Neural progenitor cell (in vitro differentiated cells): ENCODE data around the gene ST8SIA5. TPM values are rescaled to one million over a fixed set of nuclear protein-coding genes. Genes with fewer than 3 reads are reported as not detected.

Experiments used
- DNase-seq: peaks from one replicate; pipeline ENCODE4 v3.0.0-alpha.2; 2016; ENCODE audit warnings: low spot score
- H2AFZ ChIP-seq: fragments of 200-600 bp; sonication (generic); replicated peaks from 2 replicates; pipeline ENCODE4 v1.6.1; 2016; ENCODE audit warnings: antibody characterized with exemption
- H3F3A ChIP-seq: fragments of 200-600 bp; sonication (generic); 2 replicates; pipeline ENCODE4 v1.6.1; 2016; ENCODE audit warnings: antibody characterized with exemption, low read depth
- H3K27ac ChIP-seq: fragments of 200-600 bp; sonication (generic); 2 replicates; pipeline ENCODE4 v1.5.1; 2016; ENCODE audit warnings: mild to moderate bottlenecking
- H3K27me3 ChIP-seq: fragments of 200-600 bp; sonication (generic); 2 replicates; pipeline ENCODE4 v1.6.1; 2016; ENCODE audit warnings: mild to moderate bottlenecking, moderate library complexity
- H3K36me3 ChIP-seq: fragments of 200-600 bp; sonication (generic); 2 replicates; pipeline ENCODE4 v1.5.1; 2016
- H3K4me1 ChIP-seq: fragments of 200-600 bp; sonication (generic); 2 replicates; pipeline ENCODE4 v1.6.1; 2016; ENCODE audit warnings: mixed run types
- H3K4me2 ChIP-seq: fragments of 200-600 bp; sonication (generic); 2 replicates; pipeline ENCODE4 v1.6.1; 2016
- H3K4me3 ChIP-seq: fragments of 200-600 bp; sonication (generic); 2 replicates; pipeline ENCODE4 v1.5.1; 2016
- H3K79me2 ChIP-seq: fragments of 200-600 bp; sonication (generic); 2 replicates; pipeline ENCODE4 v1.6.1; 2016; ENCODE audit warnings: low read depth
- H3K9ac ChIP-seq: fragments of 200-600 bp; sonication (generic); 2 replicates; pipeline ENCODE4 v1.6.1; 2016
- H3K9me3 ChIP-seq: fragments of 200-600 bp; sonication (generic); 2 replicates; pipeline ENCODE4 v1.5.1; 2016; ENCODE audit warnings: low read depth
- H4K20me1 ChIP-seq: fragments of 200-600 bp; sonication (generic); 2 replicates; pipeline ENCODE4 v1.6.1; 2016; ENCODE audit warnings: low read depth
- H3K27ac Mint-ChIP-seq: 3 replicates; pipeline ENCODE4 v1.8.0; 2021; ENCODE audit warnings: mixed read lengths
- H3K27me3 Mint-ChIP-seq: 2 replicates; pipeline ENCODE4 v1.8.0; 2022; ENCODE audit warnings: low read depth, mild to moderate bottlenecking, inconsistent platforms, moderate library complexity, mixed read lengths; ENCODE audit not compliant: insufficient read depth
- H3K36me3 Mint-ChIP-seq: 3 replicates; pipeline ENCODE4 v1.8.0; 2021; ENCODE audit warnings: mixed read lengths
- H3K4me1 Mint-ChIP-seq: 3 replicates; pipeline ENCODE4 v1.8.0; 2021; ENCODE audit warnings: mixed read lengths
- H3K4me3 Mint-ChIP-seq: 3 replicates; pipeline ENCODE4 v1.8.0; 2021; ENCODE audit warnings: mild to moderate bottlenecking, moderate library complexity, mixed read lengths
- H3K9me3 Mint-ChIP-seq: 3 replicates; pipeline ENCODE4 v1.8.0; 2020; ENCODE audit warnings: mixed read lengths
- EZH2 ChIP-seq: fragments of 200-600 bp; sonication (generic); IDR thresholded peaks from 2 replicates; pipeline ENCODE4 v1.6.1; 2017; ENCODE audit warnings: antibody characterized with exemption, mild to moderate bottlenecking, moderate library complexity
- EZH2phosphoT487 ChIP-seq: fragments of 200-600 bp; sonication (generic); IDR thresholded peaks from 2 replicates; pipeline ENCODE4 v1.6.1; 2017; ENCODE audit warnings: antibody characterized with exemption
- total RNA-seq: library from RNA; depleted of rRNA; stranded (reverse); fragments of >200 nt; gene quantifications from 2 replicates; pipeline ENCODE4 v1.2.3, GENCODE V29; 2015; ENCODE audit warnings: low replicate concordance
- TF ChIP-seq, protein P1 (sequence below): fragments of 200-600 bp; sonication (generic); IDR thresholded peaks from 2 replicates; pipeline ENCODE4 v1.5.1; 2017; ENCODE audit warnings: antibody characterized with exemption, mild to moderate bottlenecking

ST8SIA5 gene
- total RNA-seq, 1 donor from 2014 or later: 0.04 TPM

DNA sequence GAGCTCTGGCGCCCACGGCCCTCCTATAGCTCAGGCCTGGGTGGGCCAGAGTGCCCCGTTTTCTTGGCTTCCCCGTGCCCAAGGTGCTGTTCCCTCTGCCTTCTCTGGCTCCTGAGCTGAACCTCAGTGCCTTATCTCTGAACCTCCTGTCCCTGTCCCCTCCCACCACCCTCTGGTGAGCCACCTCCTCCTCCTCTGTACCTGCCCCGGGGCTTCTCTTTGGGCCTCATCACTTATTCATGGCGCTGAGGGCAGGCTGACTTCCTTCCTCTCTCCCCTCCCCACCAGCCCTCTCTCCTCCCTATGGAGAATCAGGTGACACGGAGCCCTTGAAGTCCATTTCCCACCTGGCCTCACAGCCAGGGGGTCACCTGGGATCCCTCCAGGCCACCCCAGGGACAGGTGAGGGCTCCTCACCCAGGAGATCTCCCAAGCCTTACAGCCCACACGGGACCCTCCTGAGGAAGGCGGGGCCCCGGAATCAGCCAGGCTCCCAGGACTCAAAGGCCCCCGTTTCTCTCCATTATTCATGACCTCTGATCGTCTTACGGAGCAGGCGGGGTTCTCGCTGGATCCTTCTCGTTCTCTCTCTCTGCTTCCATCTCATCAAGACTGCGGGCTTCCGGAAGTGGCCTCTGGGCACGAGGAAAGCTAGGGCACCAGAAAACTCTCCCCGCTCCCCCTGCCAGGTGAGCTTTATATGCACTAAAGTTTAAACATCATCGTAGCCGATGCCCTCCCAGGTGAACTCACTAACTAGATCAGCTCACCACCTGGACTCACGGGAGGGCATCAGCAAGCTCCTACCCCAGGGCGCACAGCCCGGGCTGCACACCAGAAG, 99.5 kb downstream of the ST8SIA5 start, which contains the start of gene LOXHD1:
Gene LOXHD1, minus strand, starts transcription at position 106 of the 841 bp plus-strand sequence. CDS start 187 bp downstream, outside the sequence.
- peak within 1 kb of the TSS; percentile 78 for H2AFZ ChIP-seq
- H3K9me3 Mint-ChIP-seq: no peaks in the 10 kb centered on the region

DNA sequence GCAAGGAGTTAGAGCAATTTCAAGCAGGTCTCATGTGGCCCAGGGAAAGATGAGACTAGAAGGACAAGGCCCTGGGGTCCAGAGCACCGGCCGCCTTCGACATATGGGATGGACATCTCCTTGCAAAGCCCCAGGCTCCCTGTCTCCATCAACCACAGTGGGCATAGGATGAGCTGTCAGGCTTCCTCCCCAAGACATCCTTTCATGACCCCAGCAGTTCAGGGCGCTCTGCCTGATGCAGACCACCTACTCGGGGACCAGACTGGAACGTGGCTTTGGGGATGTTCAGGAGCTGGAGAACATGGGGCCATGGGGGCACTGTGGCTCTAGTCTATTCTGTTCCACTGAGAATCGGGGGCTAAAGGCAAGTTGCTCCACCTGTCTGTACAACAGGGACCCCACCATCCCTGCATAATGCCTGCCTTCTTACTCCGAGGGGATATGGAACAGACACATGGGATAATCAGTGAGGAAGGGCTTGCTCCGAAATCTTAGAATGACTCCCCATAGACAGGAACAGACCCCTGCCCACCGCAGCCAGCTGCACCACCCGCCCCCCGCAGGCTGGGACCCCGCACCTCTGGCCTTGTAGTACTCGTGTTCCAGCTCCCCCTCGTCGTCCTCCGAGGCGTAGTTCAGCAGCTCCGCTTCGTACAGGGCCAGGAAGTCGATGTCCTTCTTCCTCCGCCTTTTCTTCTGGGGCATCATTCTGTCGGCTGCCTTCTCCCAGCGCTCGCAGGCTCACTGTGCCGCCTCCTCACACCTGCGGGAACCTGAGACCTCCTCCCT, 100.3 kb downstream of the ST8SIA5 start:
- no peak overlapping the region for H3K4me2 ChIP-seq
- Mint-ChIP-seq H3K9me3 (no peaks in the 10 kb centered on the region), H3K27me3 (no peaks in the 10 kb centered on the region), H3K4me1 (no peaks in the 10 kb centered on the region), H3K36me3 (no peaks in the 10 kb centered on the region), H3K27ac (no peak overlapping the region), H3K4me3 (no peak overlapping the region)
- H3K4me1 ChIP-seq: no peaks in the 10 kb centered on the region
- no peak overlapping the region for H3K27ac ChIP-seq
- no peaks in the 10 kb centered on the region for H3K27me3 ChIP-seq
- H3K79me2 ChIP-seq: no peaks in the 10 kb centered on the region
- H3K9ac ChIP-seq: no peak overlapping the region
- H4K20me1 ChIP-seq: no peaks in the 10 kb centered on the region
- H3K36me3 ChIP-seq: no peaks in the 10 kb centered on the region
- no peak overlapping the region for H2AFZ ChIP-seq
- H3K4me3 ChIP-seq: no peak overlapping the region
- DNase-seq: no peak
- TF ChIP-seq, protein P1, sequence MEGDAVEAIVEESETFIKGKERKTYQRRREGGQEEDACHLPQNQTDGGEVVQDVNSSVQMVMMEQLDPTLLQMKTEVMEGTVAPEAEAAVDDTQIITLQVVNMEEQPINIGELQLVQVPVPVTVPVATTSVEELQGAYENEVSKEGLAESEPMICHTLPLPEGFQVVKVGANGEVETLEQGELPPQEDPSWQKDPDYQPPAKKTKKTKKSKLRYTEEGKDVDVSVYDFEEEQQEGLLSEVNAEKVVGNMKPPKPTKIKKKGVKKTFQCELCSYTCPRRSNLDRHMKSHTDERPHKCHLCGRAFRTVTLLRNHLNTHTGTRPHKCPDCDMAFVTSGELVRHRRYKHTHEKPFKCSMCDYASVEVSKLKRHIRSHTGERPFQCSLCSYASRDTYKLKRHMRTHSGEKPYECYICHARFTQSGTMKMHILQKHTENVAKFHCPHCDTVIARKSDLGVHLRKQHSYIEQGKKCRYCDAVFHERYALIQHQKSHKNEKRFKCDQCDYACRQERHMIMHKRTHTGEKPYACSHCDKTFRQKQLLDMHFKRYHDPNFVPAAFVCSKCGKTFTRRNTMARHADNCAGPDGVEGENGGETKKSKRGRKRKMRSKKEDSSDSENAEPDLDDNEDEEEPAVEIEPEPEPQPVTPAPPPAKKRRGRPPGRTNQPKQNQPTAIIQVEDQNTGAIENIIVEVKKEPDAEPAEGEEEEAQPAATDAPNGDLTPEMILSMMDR: no peak
- no peak for TF ChIP-seq EZH2phosphoT487
- TF ChIP-seq EZH2: no peak
- no peaks in the 10 kb centered on the region for H3F3A ChIP-seq
- H3K9me3 ChIP-seq: no peaks in the 10 kb centered on the region

More for the DNA sequence above, 99.5 kb downstream of the ST8SIA5 start, which contains the start of gene LOXHD1:
- no peak within 1 kb of the TSS for H3K4me3 ChIP-seq
- no peaks in the 10 kb centered on the region for H3K27me3 ChIP-seq
- Mint-ChIP-seq H3K27me3 (peaks cover 2% of the 10 kb centered on the region), H3K4me3 (no peak within 1 kb of the TSS), H3K36me3 (no peaks in the 10 kb centered on the region), H3K27ac (peak within 1 kb of the TSS; percentile 46), H3K4me1 (no peaks in the 10 kb centered on the region)
- DNase-seq: no peak
- H3K9me3 ChIP-seq: no peaks in the 10 kb centered on the region
- H3K79me2 ChIP-seq: no peaks in the 10 kb centered on the region
- H3F3A ChIP-seq: no peaks in the 10 kb centered on the region
- H3K4me1 ChIP-seq: no peaks in the 10 kb centered on the region
- no peak within 1 kb of the TSS for H3K4me2 ChIP-seq
- H3K36me3 ChIP-seq: no peaks in the 10 kb centered on the region
- TF ChIP-seq, protein P1: no peak
- TF ChIP-seq EZH2 (no peak), EZH2phosphoT487 (no peak)
- no peak within 1 kb of the TSS for H3K9ac ChIP-seq
- H3K27ac ChIP-seq: no peak within 1 kb of the TSS
- no peaks in the 10 kb centered on the region for H4K20me1 ChIP-seq

DNA sequence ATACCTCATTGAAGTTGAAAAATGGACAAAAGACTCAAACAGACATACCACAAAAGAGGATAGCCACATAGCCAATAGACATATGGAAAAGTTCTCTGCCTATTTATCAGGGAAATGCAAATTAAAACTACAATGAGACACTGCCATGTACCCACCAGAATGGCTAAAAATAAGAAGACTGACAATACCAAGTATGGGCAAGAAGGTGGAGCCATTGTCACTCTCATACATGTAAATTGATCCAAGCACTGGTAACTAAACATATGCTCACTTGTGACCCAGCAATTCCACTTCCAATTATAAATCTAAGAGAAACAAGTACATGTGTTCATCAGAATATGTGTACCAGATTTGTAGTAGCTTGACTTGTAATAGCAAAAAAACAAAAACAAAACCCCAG, 104.5 kb downstream of the ST8SIA5 start:
- Histone ChIP-seq H4K20me1 (no peaks in the 10 kb centered on the region), H3K4me3 (no peak overlapping the region), H3K9ac (no peak overlapping the region), H3K4me2 (no peak overlapping the region), H3K79me2 (no peaks in the 10 kb centered on the region), H3K9me3 (no peaks in the 10 kb centered on the region), H3K27me3 (no peaks in the 10 kb centered on the region), H2AFZ (no peak overlapping the region), H3K36me3 (no peaks in the 10 kb centered on the region), H3F3A (no peaks in the 10 kb centered on the region), H3K27ac (no peak overlapping the region), H3K4me1 (no peaks in the 10 kb centered on the region)
- no peak for TF ChIP-seq EZH2phosphoT487
- no peak for TF ChIP-seq EZH2
- TF ChIP-seq, protein P1: no peak
- no peak overlapping the region for H3K4me3 Mint-ChIP-seq
- no peaks in the 10 kb centered on the region for H3K9me3 Mint-ChIP-seq
- no peak overlapping the region for H3K27ac Mint-ChIP-seq
- no peaks in the 10 kb centered on the region for H3K27me3 Mint-ChIP-seq
- no peaks in the 10 kb centered on the region for H3K4me1 Mint-ChIP-seq
- H3K36me3 Mint-ChIP-seq: no peaks in the 10 kb centered on the region
- no peak for DNase-seq
